ENCODE data around the gene ST6GALNAC1.

The ST6GALNAC1 gene

DNA sequence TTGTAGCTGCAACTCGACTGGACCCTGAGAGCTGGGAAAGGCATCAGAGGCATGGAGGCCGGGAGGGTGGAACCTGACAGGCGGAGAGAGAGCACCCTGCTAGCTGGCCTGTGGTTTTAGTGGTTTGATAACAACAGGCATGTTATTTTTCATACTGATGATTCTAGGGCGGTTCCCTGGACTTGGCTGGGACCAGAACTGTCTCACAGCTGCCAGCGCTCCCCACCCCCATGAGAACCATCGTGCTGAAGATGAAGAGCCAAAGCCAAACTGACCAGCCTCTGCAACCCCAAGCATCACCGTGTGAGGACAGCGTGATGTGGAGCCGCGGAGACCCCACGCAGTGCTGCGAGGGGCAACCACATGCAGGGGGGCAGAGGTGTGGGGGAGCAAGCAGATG is 38.7 kb upstream of the ST6GALNAC1 start:
- TF ChIP-seq, protein P1, sequence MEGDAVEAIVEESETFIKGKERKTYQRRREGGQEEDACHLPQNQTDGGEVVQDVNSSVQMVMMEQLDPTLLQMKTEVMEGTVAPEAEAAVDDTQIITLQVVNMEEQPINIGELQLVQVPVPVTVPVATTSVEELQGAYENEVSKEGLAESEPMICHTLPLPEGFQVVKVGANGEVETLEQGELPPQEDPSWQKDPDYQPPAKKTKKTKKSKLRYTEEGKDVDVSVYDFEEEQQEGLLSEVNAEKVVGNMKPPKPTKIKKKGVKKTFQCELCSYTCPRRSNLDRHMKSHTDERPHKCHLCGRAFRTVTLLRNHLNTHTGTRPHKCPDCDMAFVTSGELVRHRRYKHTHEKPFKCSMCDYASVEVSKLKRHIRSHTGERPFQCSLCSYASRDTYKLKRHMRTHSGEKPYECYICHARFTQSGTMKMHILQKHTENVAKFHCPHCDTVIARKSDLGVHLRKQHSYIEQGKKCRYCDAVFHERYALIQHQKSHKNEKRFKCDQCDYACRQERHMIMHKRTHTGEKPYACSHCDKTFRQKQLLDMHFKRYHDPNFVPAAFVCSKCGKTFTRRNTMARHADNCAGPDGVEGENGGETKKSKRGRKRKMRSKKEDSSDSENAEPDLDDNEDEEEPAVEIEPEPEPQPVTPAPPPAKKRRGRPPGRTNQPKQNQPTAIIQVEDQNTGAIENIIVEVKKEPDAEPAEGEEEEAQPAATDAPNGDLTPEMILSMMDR (IDR thresholded peaks at IDR 0.05; ENCODE audit: insufficient read depth, missing control alignments) = no peak
- DNase-seq (ENCODE audit: insufficient read length, low spot score) = no peak
- FAIRE-seq = no peak

DNA sequence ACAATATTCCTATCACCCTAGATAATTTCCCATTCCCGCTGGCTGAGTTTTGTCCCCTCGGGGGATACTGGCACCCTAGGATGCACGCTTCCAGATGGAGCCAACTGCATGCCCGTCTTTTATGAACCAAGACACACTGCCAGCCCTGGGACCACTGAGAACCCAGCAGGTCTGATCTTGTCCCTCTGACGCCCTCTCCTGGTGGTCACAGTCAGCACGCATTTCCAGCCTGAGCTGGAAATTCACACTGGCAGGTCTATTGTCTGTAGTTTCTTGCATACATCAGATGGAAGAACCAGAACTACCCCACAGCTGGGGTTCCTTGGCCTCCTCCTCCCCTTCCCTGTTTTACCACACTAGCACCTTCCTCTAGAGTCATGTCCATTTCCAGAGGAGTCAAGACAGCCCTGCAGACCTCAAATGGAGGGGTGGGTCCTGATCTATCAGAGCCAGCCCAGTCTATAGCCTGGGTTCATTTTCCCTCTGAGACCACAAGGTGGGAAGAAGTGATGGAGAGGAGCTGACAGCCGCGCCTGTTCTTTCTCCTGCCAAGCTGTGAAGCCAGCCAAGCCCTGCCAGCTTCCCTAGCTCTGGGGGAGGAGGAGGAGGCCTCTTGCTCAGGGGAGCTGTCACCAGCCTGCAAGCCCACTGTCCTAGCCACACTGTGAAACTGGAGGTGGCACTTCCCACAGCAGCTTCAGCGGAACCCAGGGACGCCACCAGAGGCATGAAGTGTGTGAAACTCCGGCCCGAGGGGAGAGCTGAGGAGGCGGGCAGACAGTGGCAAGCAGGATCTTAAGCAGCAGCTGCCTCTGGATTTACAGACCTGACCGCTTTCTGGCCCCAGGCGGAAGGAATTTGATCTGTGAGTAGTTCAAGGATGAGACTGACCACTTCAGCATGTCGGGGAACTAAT is 37.9 kb upstream of the ST6GALNAC1 start:
- peak; percentile 79 for DNase-seq (ENCODE audit: insufficient read length, low spot score)
- FAIRE-seq = no peak
- TF ChIP-seq, protein P1 (IDR thresholded peaks at IDR 0.05; ENCODE audit: insufficient read depth, missing control alignments) = peak; percentile 93

DNA sequence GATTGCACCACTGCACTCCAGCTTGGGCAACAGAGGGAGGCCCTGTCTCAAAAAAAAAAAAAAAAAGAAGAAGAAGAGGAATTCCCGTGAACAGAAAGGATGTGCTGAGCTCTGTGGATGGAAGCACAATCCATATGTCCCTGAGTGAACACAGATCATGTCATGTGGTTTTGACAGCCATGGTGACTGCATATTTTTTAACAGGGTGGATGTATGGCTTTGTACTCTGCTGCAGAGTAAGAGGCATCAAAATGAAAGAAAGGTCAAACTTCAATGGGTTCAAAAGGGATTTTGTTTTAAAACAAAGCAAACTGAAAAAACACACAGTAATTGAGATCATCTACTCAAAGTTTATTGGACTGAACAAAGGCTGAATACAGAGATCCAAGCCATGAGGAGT is 35.7 kb upstream of the ST6GALNAC1 start:
- TF ChIP-seq, protein P1 (IDR thresholded peaks at IDR 0.05; ENCODE audit: insufficient read depth, missing control alignments) = no peak
- FAIRE-seq (no peak), DNase-seq (ENCODE audit: insufficient read length, low spot score) (no peak)

DNA sequence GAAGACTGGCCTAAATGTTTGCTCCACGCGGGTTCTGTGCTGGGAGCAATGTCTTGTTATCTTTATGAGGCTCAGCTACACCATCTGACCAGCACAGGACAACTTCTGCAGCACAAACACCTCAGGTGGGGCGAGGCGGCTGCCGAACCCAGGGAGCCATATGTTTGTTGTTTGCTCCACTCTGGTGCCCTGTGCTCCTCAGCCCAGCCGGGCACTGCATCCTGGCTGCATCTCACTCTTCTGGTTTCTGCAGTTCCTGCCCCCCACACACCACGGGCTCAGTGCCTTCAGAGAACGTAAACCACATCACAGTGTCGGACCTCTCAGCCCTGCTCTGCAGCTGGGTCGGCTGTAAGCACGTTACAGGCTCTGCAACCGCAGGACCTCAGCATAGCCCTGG is 34.8 kb upstream of the ST6GALNAC1 start:
- DNase-seq (ENCODE audit: insufficient read length, low spot score) (no peak), FAIRE-seq (no peak)
- TF ChIP-seq, protein P1 (IDR thresholded peaks at IDR 0.05; ENCODE audit: insufficient read depth, missing control alignments) = no peak

DNA sequence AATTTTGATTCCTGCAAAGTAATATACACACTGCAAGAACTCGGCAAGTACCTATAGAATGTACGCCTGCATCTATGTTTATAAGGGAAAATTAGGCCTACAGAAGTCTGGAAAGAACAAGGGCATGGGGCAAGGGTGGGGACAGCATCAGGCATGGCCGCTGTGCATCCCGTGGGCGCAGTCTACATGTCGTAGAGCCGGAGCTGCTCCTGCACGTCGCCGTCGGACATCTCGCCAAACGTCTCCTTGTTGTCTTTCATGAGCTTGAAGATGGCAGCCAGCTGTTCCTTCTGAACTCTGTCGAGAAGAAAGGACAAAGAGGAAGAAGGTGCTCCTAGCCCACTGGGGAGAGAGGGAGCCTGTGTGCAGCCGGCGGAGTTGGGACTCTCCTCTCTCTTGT is 33.8 kb upstream of the ST6GALNAC1 start:
- DNase-seq (ENCODE audit: insufficient read length, low spot score) (no peak), FAIRE-seq (no peak)

DNA sequence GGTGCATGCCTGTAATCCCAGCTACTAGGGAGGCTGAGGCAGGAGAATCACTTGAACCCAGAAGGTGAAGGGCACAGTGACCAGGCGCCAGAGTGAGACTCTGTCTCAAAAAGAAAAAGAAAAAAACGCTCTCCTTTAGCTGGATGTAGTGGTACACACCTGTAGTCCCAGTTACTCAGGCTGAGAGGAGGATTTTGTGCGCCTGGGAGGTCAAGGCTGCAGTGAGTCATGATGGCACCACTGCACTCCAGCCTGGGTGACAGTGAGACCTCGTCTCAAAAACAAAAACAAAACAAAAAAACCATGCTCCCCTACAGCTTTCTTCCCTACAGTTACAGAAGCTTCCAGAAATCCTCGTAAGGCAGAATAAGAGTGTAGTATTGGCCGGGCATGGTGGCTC is 33.1 kb upstream of the ST6GALNAC1 start:
- TF ChIP-seq, protein P1 (IDR thresholded peaks at IDR 0.05; ENCODE audit: insufficient read depth, missing control alignments) = no peak
- DNase-seq (ENCODE audit: insufficient read length, low spot score) (no peak), FAIRE-seq (no peak)

More for the DNA sequence above, 33.8 kb upstream of the ST6GALNAC1 start:
- TF ChIP-seq, protein P1 (IDR thresholded peaks at IDR 0.05; ENCODE audit: insufficient read depth, missing control alignments) = no peak

DNA sequence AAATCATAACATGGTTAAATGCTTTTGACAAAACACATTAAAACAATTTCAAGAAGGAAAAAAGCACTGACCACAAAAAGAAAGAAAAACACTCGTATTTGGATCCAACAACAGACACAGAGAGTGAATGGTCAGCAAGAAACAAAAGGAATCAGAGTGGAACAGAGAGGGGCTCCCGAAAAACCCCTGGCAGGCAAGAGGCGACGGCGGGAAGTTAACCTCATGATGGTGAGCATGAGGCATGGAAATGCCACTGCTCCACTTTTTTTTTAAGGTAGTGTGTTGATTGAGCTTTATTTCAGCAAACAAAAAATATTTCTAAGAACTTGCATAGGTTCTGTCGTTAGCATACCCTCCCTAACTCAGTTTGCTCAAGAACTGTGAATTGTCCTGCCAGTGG is 32.1 kb upstream of the ST6GALNAC1 start:
- FAIRE-seq (no peak), DNase-seq (ENCODE audit: insufficient read length, low spot score) (no peak)
- TF ChIP-seq, protein P1 (IDR thresholded peaks at IDR 0.05; ENCODE audit: insufficient read depth, missing control alignments) = no peak

Data from D721Med (cell line).